ENCODE measurements around the gene ILKAP.

ILKAP gene

DNA sequence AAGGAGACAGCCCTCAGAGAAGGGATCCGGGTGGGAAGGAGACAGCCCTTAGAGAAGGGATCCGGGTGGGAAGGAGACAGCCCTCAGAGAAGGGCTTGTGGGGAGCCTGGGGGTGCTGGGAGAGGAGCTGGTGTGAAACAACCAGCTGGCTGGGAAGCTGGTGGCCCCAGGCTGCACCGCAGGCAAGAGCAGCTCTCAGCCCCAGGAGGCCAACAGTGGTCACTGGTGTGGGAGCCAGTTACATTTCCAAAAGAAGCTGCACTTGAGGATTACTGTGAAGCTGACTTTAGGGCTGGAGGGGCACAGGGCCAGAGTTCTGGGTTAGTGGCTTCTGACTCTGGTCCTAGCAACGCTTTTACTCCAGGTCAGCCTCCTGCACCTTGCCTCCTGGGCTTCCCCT, 33.1 kb upstream of the ILKAP start:
- no peak for DNase-seq

DNA sequence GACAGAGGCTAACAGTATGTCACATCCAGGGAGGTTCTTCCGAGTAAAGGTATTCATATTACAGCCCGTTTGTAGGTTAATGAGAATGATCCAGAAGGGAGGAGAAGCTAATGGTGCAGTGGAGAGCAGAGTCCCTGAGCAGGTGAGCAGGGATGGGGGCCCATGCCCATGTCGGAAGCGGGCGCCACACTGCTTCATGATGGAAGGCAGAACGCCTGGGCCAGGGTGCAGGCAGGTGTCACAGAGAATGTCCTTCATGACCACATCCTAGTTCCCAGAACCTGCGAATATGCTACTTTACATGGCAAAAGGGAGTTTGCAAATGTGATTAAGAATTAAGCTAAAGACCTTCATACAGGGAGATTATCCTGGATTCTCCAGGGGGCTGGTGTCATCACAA, 32.4 kb upstream of the ILKAP start:
- DNase-seq: no peak

DNA sequence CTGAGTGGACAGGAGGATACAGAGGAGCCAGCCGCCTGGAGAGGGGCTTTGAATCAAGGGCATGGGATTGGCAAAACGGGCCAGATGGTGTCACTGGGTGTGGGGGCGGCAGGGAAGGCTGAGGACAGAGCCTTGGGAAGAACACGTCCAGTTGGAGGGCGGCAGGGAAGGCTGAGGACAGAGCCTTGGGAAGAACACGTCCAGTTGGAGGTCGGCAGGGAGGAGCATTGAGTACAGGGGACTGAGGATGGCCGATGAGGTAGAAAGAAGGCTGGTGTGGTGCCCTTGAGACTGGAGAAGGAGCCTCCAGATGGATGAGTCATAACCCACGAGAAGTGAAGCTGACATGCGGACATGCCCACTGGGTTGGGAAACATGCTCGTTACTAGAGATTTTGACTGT, 31.8 kb upstream of the ILKAP start:
- DNase-seq: peak; percentile 87

DNA sequence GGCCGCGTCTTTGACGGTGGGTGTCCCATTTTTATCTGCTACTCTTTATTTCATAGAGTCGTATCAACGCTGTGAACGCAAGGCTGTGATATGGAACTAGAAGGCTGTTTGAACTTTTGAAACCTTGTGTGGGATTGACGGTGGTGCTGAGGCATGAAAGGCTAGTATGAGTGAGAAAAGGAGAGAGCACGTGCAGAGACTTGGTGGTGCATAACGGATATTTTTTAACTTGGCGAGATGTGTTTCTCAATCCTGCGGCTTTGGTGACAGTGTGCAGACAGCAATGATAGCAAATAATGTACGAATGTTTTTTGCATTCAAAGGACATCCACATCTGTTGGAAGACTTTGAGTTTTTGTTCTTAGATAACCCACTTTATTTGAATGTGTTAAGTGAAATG, 30.1 kb upstream of the ILKAP start:
- DNase-seq: no peak

DNA sequence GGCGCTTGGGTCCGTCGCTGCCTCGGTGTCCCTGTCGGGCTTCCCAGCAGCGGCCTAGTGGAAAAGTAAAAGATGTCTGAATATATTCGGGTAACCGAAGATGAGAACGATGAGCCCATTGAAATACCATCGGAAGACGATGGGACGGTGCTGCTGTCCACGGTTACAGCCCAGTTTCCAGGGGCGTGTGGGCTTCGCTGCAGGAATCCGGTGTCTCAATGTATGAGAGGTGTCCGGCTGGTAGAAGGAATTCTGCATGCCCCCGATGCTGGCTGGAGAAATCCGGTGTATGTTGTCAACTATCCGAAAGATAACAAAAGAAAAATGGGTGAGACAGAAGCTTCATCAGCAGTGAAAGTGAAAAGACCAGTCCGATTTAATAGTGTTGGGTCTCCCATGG, 28.3 kb upstream of the ILKAP start:
- DNase-seq: no peak

DNA sequence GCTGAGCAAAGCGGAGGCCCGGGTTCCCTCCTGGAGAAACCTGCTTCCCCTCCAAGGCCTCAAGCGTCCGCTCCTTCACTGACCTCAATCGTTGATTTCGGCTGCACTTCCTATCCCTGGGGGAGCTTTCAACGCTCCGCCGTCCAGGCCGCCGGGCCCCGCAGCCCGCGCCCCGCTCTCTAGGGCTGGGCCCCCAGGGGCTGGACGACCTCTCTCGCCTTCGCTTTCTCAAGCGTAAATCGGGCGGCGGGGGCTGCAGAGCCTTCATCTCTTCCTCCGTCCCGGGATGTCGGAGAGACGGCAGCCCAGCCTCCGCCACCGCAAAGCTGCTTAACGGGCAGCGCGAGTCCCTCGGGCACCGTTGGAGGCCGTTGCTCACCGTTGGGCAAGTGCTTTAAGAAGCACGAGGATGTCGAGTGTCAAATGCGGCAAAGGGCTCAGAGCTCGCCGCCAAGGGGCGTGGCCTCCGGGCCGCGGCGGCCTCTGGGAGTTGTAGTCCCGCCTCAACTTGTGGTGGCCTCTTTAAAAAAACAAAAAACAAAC, 27.8 kb upstream of the ILKAP start:
- peak; percentile 84 for DNase-seq

DNA sequence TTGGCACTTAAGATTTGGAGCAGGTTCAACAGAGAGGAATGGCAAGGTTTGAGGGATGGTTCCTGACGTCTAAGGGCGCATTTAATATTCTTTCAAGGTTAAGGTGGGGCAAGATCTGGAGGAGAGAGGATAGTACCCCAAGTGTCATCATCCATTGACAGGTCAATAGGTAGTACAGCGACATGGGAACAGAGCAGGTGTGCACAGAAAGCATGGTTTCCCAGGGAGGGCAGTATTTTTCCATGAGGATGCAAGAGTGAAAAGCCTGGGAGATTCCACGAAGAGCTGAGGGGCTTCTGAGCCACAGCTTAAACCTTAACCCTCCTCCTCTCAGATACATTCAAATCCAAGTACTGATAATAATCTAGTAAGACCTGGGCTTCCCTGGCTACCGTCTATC, 27.2 kb upstream of the ILKAP start:
- DNase-seq: no peak

DNA sequence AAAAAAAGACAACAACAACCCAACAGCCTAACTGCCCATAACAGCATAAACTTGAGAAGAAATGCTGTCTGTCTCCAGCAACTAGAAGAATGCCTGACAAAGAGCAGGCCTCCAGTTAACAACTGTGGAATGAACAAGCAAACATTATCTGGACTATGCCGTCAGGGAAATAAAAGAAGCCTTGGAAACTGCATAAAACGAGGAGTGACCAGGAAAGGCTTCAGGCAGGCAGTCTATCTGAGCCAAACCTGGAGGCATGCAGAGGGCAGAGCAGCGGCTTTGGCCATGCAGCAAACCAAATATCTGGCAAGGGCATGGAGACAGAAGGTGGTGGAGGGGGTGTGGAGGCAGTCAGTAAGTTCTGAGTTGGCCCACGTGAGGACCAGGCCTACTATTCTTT, 25.2 kb upstream of the ILKAP start:
- no peak for DNase-seq

DNA sequence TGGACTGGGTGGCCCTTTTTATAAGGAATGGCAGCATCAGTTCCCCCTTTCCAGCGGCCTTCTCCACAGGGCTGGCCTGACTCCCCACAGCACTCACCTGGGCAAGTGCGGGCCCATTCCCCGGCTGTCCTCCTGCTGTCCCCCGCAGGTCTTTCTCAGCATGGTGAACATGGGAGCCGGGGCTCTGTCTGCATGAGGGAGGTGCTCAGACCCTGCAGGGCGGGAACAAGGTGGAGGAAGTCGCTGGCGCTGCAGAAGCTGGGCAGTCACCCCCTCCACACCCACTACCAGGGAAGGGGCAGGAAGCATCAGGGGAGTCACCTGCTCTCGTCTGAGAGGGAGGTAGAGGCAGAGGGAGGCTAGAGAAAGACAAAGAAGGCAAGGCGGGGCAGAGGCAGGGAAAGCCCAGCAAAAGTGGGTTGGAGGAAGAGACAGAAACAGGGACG, 24.1 kb upstream of the ILKAP start:
- DNase-seq: no peak

DNA sequence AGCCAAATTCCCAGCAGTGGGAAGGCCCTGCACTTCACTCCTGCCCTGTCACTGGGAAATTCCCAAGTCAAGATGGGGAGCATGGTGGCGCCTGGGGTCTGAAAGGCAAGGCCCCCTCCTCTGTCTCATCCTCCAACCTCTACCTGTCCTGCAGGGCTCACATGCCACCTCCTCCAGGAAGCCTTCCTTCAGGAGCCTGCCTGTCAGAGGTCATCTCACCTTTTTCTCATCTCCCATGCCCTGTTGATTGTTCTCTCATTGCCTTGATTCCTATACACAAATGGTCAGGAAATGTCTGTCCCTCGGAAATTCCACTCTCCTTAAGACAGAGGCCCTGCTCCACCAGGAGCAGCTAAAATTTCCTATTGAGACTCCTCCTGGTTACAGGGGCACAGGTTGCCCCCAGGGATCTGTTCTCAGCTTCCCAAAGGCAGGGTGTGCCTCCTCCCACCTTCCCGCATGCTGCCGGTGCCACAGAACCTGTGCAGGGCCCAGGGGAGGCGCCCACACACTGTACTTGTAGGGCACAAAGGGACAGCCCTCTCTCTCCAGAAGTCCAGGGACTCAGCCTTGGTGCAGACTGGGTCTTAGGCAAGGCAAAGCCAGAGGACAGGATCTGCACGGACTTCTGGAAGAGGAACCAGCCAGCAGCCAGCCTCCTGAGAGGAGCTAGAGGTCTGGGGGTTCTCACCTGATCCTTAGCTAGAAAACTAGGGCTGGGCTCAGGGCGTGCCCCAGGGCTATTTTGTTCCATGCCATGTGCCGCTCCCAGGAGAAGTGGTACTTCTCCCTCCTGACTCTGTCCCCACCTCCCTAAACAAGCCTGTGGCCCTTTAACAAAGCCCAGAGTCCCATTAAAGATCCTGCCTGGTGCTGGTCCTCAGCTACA, 23.4 kb upstream of the ILKAP start:
- no peak for DNase-seq

DNA sequence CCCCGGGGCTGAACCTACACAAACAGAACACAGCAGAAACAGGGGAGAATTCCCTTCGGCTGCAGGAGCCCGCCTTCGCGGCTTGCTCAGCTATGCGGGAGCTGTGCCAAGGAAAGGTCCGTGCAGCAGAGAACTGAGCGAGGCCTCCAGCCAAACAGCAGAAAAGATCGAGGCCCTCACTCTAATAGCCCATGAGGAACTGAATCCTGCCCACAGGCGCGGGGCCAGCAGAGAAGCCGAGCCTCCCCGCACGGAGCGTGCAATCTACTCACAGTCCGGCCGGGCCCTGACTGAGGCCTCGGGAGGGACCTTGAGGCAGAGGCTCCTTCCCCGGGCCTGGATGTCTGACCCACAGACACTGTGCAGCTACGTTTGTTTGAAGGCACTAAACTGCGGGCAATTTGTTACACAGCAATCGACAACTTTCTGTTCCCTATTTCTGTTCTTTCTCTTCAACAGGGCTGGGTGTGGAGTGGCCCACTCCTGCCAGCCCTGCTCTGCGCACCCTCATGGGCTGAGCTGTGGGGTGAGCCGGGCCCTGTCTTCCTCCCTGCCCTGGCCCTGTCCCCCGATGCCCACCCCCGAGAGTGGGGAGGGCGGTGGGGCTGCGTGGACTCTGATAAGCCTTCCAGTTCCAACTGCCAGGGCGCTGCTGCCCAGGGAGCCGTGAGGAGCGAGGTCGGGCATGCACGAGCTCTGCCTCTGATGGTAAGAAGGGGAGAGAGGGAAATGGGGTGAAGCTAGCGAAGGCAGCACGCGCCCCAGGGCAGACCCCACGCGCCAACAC, 22.6 kb upstream of the ILKAP start:
- no peak for DNase-seq

DNA sequence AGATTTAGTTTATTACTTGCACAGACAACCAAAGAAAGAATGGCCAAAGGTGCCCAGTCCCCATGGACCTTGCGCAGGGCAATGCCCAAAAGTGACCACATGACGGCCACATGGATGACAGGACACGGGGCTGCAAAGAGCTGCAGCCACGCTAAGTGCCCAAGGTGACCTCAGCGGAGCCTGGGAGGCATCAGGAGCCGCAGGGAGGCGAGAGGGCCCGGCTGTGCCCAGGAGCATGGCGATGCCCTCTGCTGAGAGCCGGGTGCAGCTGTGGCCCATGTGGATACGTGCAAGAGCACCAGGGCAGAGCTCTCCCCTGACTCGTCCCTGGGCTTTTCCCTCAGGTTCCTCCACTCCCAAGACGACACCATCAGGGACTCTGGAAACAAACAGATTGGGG, 21.6 kb upstream of the ILKAP start:
- DNase-seq: no peak

DNA sequence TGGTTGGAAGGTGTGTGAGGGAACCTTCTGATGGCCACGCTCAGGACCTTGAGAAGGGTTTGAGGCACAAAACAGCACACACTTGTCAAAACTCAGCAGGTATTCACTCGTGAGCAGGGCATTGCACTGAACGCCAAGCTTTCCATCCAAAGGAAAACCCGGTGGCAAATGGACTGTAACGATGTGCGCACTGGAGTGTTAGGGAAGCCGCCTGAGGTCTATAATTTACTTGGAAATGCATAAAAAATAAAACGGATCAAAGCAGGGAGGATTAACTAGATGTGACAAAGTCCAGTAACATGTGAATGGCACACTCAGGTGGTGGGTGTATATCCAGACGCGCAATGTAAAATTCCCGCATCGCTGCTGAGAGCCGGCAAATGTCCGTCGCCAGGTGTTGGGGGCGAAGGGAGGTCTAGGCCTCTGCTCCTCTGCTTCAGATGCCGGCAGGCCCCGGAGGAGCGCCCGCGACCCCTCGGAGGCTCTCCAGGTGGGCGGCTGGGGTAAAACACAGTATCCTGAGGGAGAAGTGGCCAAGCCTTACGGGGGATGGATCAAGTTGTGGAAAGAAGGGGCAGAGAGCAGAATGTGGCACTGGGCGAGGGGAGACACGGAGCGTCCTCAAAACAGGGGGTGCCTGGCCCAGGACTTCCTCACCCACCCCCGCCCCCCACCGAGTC, 21.0 kb upstream of the ILKAP start:
- no peak for DNase-seq

DNA sequence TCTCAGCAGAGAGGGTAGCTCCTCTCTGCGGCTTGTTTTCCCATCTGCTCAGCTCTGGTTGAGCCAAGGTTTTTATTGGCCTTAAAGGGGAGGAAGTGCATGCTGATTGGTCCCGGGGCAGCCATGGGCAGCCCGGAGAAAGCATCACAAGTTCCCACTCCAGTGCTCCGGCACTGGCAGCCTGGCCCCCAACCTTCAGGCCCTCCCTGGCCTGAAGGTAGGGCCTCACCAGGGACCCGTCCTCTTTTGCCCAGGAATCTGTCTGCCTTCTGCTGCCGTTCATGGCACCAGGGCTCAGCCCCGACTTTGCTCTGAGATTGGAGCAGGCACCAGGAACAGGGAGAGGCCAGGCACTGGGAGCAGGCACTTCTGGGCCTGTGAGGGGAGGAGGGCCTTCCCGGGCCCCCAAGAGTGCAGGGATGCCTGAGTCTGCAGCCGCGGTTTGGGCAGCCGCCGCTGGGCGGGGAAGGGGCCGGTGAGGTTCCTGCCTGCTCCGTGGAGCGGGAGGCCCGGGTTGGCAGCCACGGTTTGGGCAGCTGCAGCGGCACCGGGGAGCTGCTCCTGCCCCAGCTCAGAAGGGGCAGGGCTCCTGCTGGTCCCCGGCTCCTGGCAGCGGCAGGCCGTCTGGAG, 17.5 kb upstream of the ILKAP start:
- no peak for DNase-seq

DNA sequence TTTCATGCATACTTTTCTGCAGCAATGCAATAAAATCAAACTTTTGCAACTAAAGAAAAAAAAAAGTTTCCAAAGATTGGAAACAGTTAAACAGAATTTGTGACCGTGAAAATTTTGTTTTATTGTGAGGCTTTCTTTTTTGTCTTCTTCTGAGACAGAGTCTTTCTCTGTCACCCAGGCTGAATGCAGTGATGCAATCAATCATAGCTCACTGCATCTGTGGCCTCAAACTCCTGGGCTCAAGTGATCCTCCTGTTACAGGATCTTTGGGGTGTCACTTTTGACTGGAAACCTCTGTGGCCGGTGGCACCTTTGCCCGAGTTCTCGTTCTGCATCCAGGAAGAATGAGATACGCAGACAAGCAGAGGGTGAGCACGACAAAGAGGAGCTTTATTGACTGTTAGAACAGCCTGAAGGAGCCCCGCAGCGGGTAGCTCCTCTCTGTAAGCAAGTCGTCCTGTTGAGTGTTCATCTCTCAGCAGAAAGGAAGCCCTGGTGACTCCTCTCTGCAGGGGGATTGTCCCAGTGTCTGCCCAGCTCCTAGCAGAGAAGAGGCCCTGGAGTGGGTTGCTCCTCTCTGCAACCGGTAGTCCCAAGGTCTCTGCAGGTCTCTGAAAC, 16.9 kb upstream of the ILKAP start:
- no peak for DNase-seq

DNA sequence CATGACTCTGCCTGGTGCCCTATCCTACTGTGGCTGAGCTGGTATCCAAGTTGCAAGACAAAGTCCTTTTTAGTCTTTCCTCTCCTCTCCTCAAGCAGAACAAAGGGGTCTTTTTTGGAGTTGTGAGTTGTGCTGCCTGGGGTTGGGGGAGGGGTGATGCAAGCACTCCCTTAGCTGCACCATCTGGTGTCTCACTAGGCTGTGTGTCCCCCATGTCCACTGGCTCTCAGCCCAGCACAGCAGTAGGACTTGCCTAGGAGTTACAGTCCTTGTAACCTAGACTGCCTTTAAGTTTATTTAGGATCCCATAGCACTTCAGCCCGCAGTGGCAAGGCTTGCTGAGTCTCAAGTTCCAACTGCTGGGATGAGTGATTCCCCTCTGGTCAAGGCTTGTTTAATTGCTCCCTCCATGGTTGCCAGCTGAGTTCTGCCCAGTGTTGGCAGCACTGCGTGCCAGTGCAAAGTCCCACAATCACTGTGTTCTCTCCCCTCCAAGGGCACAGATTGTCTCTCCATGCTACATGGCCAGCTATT, 13.2 kb upstream of the ILKAP start:
- DNase-seq: no peak

DNA sequence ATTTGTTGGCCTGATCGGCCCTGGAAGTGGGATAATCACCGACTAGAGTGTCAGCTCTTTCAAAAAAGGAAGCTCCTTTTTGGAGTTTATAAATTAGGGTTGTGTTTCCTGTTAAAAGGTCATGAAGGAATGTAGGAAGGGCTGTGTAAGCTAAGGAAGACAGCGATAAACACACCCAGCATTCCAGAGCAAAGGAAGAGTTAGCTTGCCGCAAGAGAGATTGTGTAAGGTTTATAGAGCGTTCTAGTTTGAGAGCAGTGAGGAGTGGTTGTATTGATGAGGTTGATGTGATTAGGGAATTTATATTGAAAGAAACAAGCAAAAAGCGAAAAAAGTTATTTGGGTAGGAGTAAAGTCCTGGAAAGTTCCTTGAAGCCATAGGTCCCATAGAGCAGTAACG, 3.5 kb upstream of the ILKAP start:
- no peak for DNase-seq

DNA sequence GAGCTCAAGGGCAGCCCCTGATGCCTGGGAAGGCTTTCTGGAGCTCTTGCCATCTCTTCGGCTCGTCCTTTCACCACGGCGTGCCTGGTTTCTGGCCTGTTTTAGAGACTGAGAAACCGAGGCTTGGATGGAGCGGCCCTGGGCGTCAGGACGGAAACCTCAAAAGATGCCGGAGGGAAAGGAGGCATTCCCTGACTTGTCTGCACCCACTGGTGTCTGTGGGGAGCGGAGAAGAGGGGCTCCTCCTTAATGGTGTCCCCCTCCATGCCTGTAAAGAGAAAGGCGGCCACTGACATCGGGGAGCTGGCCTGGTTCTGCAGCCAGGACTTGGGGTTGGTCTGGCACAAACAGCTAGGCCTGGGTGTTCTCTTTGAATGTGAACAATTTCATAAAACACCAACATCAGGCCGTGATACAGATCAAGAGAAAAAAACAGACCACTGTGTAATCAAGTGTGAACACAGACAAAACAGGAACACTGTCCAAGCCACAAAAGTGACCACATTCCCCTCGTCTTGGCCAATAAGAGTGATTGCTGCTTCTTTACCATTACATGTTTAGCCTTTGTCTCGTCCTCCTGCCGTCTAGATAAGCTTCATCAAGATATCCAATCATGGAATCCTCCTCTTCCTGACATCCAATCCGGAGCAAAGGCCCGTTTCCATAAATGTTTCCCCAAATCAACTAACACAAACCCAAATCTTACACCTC, 633 bp upstream of the ILKAP start:
- peak; percentile 10 for DNase-seq

DNA sequence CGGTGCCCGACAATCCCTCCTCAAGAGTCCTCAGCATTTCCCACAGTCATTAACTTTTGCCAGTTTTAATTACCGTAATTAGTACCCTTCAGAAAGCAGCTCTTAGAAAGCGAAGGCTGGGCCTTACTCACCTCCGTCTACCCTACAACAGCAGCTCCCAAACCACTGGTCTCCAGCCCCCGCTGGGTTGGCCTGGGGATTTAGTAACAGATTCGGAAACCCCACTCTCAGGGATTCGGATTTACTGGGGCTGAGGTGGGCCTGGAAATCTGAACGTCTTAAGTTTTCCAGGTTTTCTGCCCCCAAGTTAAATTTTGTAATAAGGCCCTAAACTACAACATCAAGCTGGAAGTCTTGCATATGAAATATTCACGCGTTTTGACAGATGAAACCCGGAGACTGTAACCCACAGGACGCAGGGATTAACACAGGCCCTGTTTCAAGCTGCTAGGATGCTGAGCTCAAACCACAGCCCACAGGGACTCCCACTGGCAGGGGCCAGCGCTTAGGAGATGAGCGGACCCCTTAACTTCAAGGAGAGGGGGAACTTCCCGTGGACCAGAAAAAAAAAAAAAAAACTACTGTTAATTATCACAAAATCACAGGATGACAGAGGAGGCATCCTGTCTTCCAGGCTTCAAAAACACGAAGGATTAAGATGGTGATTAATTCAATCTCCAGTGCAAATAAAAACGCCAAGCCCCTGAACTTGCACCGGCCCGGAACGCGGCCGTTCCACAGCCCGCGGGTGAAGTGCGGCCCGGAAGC, 985 bp downstream of the ILKAP start:
- DNase-seq: no peak

DNA sequence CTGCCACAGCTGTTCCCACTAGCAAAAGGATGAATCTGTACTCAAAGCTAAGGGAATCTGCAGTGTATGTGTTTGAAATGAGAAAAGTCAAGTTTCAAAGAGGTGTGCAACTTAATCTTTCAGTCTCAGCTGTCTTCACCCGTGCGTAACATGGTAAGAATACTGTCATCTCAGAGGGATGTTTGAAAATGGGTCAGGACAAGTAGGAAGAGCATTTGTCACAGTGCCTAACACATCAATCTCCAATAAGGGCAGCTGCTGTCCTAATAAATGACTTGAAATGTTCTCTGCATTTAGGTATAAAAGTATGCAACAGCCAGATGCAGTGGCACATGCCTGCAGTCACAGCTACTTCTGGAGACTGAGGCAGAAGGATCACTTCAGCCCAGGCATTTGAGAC, 13.1 kb downstream of the ILKAP start:
- DNase-seq: no peak

All from inflammatory macrophage treated with lipopolysaccharide for 4 hours (primary cell).